Endothelial cell of umbilical vein (primary cell): Measurements from ENCODE around the gene CDH3.

Source experiments
- EZH2 ChIP-seq: IDR thresholded peaks from 2 replicates; pipeline ENCODE4 v1.6.1; 2012; ENCODE audit warnings: borderline replicate concordance, low read depth, mild to moderate bottlenecking, moderate library complexity, low read length, inconsistent platforms; ENCODE audit not compliant: severe bottlenecking
- POLR2A ChIP-seq: IDR thresholded peaks from 2 replicates; pipeline ENCODE4 v1.6.1; 2012; ENCODE audit warnings: low read depth, mild to moderate bottlenecking, control low read depth, low read length
- POLR2AphosphoS5 ChIP-seq: IDR thresholded peaks from 2 replicates; pipeline ENCODE4 v1.6.1; 2012; ENCODE audit warnings: low read depth, mild to moderate bottlenecking, control low read depth, low read length, moderate library complexity; ENCODE audit not compliant: insufficient read depth
- TF ChIP-seq, protein P1 (sequence below), 2 donors: IDR thresholded peaks; 1 replicate in 1 of 2; 2 replicates in 1 of 2; pipeline ENCODE4 v1.5.1; 2011; ENCODE audit warnings: low read length in 2 of 2, mild to moderate bottlenecking in 2 of 2, moderate library complexity in 2 of 2, control low read depth in 1 of 2, inconsistent platforms in 1 of 2, low read depth in 1 of 2; ENCODE audit not compliant: insufficient read depth in 1 of 2; ENCODE audit errors: extremely low read depth in 1 of 2

- TF ChIP-seq, protein P1, sequence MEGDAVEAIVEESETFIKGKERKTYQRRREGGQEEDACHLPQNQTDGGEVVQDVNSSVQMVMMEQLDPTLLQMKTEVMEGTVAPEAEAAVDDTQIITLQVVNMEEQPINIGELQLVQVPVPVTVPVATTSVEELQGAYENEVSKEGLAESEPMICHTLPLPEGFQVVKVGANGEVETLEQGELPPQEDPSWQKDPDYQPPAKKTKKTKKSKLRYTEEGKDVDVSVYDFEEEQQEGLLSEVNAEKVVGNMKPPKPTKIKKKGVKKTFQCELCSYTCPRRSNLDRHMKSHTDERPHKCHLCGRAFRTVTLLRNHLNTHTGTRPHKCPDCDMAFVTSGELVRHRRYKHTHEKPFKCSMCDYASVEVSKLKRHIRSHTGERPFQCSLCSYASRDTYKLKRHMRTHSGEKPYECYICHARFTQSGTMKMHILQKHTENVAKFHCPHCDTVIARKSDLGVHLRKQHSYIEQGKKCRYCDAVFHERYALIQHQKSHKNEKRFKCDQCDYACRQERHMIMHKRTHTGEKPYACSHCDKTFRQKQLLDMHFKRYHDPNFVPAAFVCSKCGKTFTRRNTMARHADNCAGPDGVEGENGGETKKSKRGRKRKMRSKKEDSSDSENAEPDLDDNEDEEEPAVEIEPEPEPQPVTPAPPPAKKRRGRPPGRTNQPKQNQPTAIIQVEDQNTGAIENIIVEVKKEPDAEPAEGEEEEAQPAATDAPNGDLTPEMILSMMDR (IDR thresholded peaks at IDR 0.05; ENCODE audit: extremely low read depth in 1 of 2, insufficient read depth in 1 of 2, low read depth in 1 of 2, low read length in 2 of 2), result no peak
- no peak for TF ChIP-seq POLR2A
- TF ChIP-seq POLR2AphosphoS5, result no peak
- no peak for TF ChIP-seq EZH2
These were observed 4.1 kb upstream of the CDH3 start for GRCh38 chr16:68640972-68641371.
